ENCODE measurements around the gene RAD51B. TPM values are rescaled to one million over a fixed set of nuclear protein-coding genes. Genes with fewer than 3 reads are reported as not detected.

The RAD51B gene
- total and polyA plus RNA-seq, 2 of the 13 experiments (the other 11 are each of a cell fraction or from before 2014, with no cell fraction given): 7.0 to 9.5 TPM

DNA sequence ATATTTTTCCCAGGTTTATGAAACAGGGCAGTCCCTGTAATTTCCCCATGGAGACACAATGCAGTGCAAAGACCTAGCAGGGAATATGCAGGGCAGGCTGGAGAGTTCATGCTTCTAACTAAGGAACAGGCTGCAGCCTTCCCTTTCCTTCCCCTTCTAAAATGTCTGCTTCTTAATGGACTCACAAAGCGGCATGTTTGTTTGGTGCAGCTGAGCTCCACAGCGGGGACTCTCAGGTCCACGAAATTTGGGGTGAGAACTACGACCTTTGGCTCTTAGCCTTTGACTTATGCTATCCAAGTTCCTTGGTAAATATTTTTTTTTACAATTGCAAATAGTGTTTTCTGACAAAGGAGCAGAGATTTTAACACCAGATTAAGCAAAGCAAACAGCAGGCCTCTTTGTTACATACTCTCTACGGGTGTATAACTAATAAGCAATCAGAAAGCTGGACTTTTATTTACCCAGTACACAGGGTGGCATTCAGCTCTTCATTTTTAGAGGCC lies 649.7 kb downstream of the RAD51B start (continued):
- TF ChIP-seq, protein P1, sequence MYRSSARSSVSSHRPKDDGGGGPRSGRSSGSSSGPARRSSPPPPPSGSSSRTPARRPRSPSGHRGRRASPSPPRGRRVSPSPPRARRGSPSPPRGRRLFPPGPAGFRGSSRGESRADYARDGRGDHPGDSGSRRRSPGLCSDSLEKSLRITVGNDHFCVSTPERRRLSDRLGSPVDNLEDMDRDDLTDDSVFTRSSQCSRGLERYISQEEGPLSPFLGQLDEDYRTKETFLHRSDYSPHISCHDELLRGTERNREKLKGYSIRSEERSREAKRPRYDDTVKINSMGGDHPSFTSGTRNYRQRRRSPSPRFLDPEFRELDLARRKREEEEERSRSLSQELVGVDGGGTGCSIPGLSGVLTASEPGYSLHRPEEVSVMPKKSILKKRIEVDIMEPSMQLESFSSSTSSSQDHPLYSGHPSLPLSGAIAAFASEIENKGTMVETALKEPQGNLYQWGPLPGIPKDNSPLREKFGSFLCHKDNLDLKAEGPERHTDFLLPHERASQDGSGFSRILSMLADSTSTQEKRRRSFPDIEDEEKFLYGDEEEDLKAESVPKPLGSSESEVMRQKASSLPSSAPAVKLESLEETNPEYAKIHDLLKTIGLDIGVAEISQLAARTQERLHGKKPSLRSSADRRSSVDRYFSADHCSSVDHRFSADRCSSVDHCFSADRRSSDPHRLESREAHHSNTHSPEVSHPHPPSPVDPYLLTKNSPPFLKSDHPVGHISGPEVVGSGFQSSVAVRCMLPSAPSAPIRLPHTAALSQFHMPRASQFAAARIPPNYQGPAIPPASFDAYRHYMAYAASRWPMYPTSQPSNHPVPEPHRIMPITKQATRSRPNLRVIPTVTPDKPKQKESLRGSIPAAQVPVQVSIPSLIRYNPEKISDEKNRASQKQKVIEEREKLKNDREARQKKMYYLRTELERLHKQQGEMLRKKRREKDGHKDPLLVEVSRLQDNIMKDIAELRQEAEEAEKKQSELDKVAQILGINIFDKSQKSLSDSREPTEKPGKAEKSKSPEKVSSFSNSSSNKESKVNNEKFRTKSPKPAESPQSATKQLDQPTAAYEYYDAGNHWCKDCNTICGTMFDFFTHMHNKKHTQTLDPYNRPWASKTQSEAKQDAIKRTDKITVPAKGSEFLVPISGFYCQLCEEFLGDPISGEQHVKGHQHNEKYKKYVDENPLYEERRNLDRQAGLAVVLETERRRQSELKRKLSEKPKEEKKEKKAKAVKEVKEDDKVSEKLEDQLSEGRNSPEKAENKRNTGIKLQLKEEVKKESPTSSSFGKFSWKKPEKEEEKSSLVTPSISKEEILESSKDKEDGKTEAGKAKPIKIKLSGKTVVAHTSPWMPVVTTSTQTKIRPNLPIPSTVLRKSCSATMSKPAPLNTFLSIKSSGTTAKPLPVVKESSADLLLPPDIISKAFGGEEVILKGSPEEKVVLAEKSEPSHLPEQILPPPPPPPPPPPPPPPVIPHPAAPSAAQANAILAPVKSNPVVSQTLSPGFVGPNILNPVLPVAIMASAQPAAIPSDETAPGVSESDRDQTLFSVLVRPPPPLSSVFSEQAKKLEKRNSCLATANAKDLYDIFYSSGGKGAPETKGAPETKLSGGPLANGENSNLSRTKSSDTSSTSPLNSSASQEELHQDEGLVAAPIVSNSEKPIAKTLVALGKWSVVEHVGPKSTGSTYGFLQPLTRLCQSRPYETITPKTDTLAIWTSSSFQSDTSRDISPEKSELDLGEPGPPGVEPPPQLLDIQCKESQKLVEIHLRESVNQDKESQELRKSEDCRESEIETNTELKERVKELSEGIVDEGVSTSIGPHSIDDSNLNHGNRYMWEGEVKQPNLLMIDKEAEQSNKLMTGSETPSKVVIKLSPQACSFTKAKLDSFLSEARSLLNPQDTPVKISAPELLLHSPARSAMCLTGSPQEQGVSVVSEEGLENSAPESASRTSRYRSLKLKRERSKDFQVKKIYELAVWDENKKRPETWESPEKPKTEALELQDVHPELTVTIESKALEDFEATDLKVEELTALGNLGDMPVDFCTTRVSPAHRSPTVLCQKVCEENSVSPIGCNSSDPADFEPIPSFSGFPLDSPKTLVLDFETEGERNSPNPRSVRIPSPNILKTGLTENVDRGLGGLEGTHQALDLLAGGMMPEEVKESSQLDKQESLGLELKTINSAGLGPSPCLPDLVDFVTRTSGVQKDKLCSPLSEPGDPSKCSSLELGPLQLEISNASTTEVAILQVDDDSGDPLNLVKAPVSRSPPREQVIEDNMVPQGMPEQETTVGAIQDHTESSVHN (CRISPR knock-in tag; IDR thresholded peaks at IDR 0.05): no peak
- peak; percentile 87 for TF ChIP-seq HNF4G (IDR thresholded peaks at IDR 0.05; ENCODE audit: borderline replicate concordance, low read depth, low read length)
- no peak for TF ChIP-seq HNF4G (CRISPR knock-in tag; IDR thresholded peaks at IDR 0.05; ENCODE audit: borderline replicate concordance, low read depth)
- TF ChIP-seq, protein P2, sequence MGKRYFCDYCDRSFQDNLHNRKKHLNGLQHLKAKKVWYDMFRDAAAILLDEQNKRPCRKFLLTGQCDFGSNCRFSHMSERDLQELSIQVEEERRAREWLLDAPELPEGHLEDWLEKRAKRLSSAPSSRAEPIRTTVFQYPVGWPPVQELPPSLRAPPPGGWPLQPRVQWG (CRISPR knock-in tag; IDR thresholded peaks at IDR 0.05; ENCODE audit: borderline replicate concordance, low read depth): no peak
- TF ChIP-seq, protein P3, sequence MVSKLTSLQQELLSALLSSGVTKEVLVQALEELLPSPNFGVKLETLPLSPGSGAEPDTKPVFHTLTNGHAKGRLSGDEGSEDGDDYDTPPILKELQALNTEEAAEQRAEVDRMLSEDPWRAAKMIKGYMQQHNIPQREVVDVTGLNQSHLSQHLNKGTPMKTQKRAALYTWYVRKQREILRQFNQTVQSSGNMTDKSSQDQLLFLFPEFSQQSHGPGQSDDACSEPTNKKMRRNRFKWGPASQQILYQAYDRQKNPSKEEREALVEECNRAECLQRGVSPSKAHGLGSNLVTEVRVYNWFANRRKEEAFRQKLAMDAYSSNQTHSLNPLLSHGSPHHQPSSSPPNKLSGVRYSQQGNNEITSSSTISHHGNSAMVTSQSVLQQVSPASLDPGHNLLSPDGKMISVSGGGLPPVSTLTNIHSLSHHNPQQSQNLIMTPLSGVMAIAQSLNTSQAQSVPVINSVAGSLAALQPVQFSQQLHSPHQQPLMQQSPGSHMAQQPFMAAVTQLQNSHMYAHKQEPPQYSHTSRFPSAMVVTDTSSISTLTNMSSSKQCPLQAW (CRISPR knock-in tag; IDR thresholded peaks at IDR 0.05): no peak
- no peak for TF ChIP-seq ZNF569 (CRISPR knock-in tag; IDR thresholded peaks at IDR 0.05; ENCODE audit: borderline replicate concordance)
- 0 out of 2 replicates have a peak, but pooled peaks have one; percentile 46 for TF ChIP-seq KAT8 (CRISPR knock-in tag; IDR thresholded peaks at IDR 0.05)
- no peak for TF ChIP-seq SOX6 (IDR thresholded peaks at IDR 0.05)
- peak; percentile 97 for TF ChIP-seq SOX6 (CRISPR knock-in tag; IDR thresholded peaks at IDR 0.05)
- no peak for TF ChIP-seq JDP2 (CRISPR knock-in tag; IDR thresholded peaks at IDR 0.05; ENCODE audit: borderline replicate concordance)
- TF ChIP-seq ZNF747 (CRISPR knock-in tag; IDR thresholded peaks at IDR 0.05; ENCODE audit: borderline replicate concordance): no peak
- no peak for TF ChIP-seq ZNF749 (CRISPR knock-in tag; IDR thresholded peaks at IDR 0.05; ENCODE audit: borderline replicate concordance)
- 0 out of 2 replicates have a peak, but pooled peaks have one; percentile 44 for TF ChIP-seq SIX4 (CRISPR knock-in tag; IDR thresholded peaks at IDR 0.05)
- TF ChIP-seq, protein P4, sequence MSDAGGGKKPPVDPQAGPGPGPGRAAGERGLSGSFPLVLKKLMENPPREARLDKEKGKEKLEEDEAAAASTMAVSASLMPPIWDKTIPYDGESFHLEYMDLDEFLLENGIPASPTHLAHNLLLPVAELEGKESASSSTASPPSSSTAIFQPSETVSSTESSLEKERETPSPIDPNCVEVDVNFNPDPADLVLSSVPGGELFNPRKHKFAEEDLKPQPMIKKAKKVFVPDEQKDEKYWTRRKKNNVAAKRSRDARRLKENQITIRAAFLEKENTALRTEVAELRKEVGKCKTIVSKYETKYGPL (CRISPR knock-in tag; IDR thresholded peaks at IDR 0.05): no peak
- no peak for TF ChIP-seq ZNF446 (CRISPR knock-in tag; IDR thresholded peaks at IDR 0.05)
- no peak for TF ChIP-seq PAF1 (CRISPR knock-in tag; IDR thresholded peaks at IDR 0.05)
- TF ChIP-seq ZNF607 (CRISPR knock-in tag; IDR thresholded peaks at IDR 0.05; ENCODE audit: borderline replicate concordance): no peak
- peak; percentile 59 for TF ChIP-seq GATAD1 (CRISPR knock-in tag; IDR thresholded peaks at IDR 0.05)
- no peak for TF ChIP-seq NBN (conservative IDR thresholded peaks at IDR 0.05)

Data from HepG2 (cell line).